IPS-20b (cell line): ENCODE results near the gene HAUS7.

Source experiments
- H3K27ac ChIP-seq: one replicate; pipeline ENCODE4 v1.5.1; 2013; ENCODE audit warnings: low read length
- H3K27me3 ChIP-seq: 2 replicates; pipeline ENCODE4 v1.6.1; 2013; ENCODE audit warnings: mild to moderate bottlenecking, low read length, inconsistent platforms; ENCODE audit not compliant: insufficient read depth
- H3K36me3 ChIP-seq: 2 replicates; pipeline ENCODE4 v1.6.1; 2013; ENCODE audit warnings: low read depth, mild to moderate bottlenecking, inconsistent platforms, low read length, moderate library complexity; ENCODE audit not compliant: insufficient read depth
- H3K4me1 ChIP-seq: 2 replicates; pipeline ENCODE4 v1.6.1; 2013; ENCODE audit warnings: mild to moderate bottlenecking, control low read depth, inconsistent platforms, low read length, moderate library complexity; ENCODE audit not compliant: insufficient read depth
- H3K4me3 ChIP-seq: 2 replicates; pipeline ENCODE4 v1.5.1; 2013; ENCODE audit warnings: mild to moderate bottlenecking, low read length, inconsistent platforms
- H3K9ac ChIP-seq: 2 replicates; pipeline ENCODE4 v1.6.1; 2013; ENCODE audit warnings: low read depth, mild to moderate bottlenecking, inconsistent platforms, low read length, moderate library complexity
- H3K9me3 ChIP-seq: 2 replicates; pipeline ENCODE4 v1.6.1; 2013; ENCODE audit warnings: mild to moderate bottlenecking, low read depth, low read length, inconsistent platforms; ENCODE audit not compliant: insufficient read depth

HAUS7 gene

GRCh38 chrX:153448556-153449367 lies 21.6 kb downstream of the HAUS7 start:
- no peaks in the 10 kb centered on the region for H3K4me1 ChIP-seq
- H3K36me3 ChIP-seq = peaks cover 5% of the 10 kb centered on the region; the same call in 1 of the 2 replicates
- no peak overlapping the region for H3K4me3 ChIP-seq
- no peaks in the 10 kb centered on the region for H3K27me3 ChIP-seq
- no peak overlapping the region for H3K27ac ChIP-seq
- H3K9ac ChIP-seq = no peak overlapping the region
- H3K9me3 ChIP-seq = no peaks in the 10 kb centered on the region

GRCh38 chrX:153447581-153447960 lies 22.8 kb downstream of the HAUS7 start:
- H3K36me3 ChIP-seq = peaks cover 5% of the 10 kb centered on the region; the same call in 1 of the 2 replicates
- no peak overlapping the region for H3K27ac ChIP-seq
- no peaks in the 10 kb centered on the region for H3K4me1 ChIP-seq
- H3K9ac ChIP-seq = no peak overlapping the region
- H3K4me3 ChIP-seq = no peak overlapping the region
- H3K27me3 ChIP-seq = no peaks in the 10 kb centered on the region
- H3K9me3 ChIP-seq = no peaks in the 10 kb centered on the region

- Histone ChIP-seq H3K27me3 (no peaks in the 10 kb centered on the region), H3K27ac (no peak overlapping the region), H3K9ac (no peak overlapping the region)
Measured at GRCh38 chrX:153446950-153447580, 23.3 kb downstream of the HAUS7 start.

GRCh38 chrX:153446636-153446936 lies 23.8 kb downstream of the HAUS7 start:
- Histone ChIP-seq H3K9ac (no peak overlapping the region), H3K9me3 (no peaks in the 10 kb centered on the region), H3K4me1 (no peaks in the 10 kb centered on the region), H3K4me3 (no peak overlapping the region), H3K27ac (no peak overlapping the region), H3K27me3 (no peaks in the 10 kb centered on the region), H3K36me3 (no peaks in the 10 kb centered on the region)

More at GRCh38 chrX:153446950-153447580, 23.3 kb downstream of the HAUS7 start:
- Histone ChIP-seq H3K4me3 (no peak overlapping the region), H3K4me1 (no peaks in the 10 kb centered on the region), H3K36me3 (peaks cover 3% of the 10 kb centered on the region; the same call in 1 of the 2 replicates), H3K9me3 (no peaks in the 10 kb centered on the region)

GRCh38 chrX:153445856-153446635 lies 24.3 kb downstream of the HAUS7 start, which contains the start of gene TREX2:
TREX2 (minus strand) TSS chrX:153446056; CDS start chrX:153445430, 626 bp downstream.
- no peak within 1 kb of the TSS for H3K27ac ChIP-seq
- no peak within 1 kb of the TSS for H3K4me3 ChIP-seq
- H3K4me1 ChIP-seq = no peaks in the 10 kb centered on the region
- H3K9me3 ChIP-seq = no peaks in the 10 kb centered on the region
- H3K9ac ChIP-seq = no peak within 1 kb of the TSS
- no peaks in the 10 kb centered on the region for H3K27me3 ChIP-seq
- H3K36me3 ChIP-seq = no peaks in the 10 kb centered on the region

- Histone ChIP-seq H3K4me1 (no peaks in the 10 kb centered on the region), H3K9me3 (no peaks in the 10 kb centered on the region), H3K27me3 (no peaks in the 10 kb centered on the region), H3K4me3 (no peak overlapping the region), H3K9ac (no peak overlapping the region), H3K27ac (no peak overlapping the region), H3K36me3 (no peaks in the 10 kb centered on the region)
Measured at GRCh38 chrX:153445106-153445855, 25.1 kb downstream of the HAUS7 start.

GRCh38 chrX:153444333-153445011 lies 25.9 kb downstream of the HAUS7 start:
- H3K4me1 ChIP-seq = no peaks in the 10 kb centered on the region
- no peaks in the 10 kb centered on the region for H3K9me3 ChIP-seq
- no peak overlapping the region for H3K27ac ChIP-seq
- H3K27me3 ChIP-seq = no peaks in the 10 kb centered on the region
- H3K9ac ChIP-seq = no peak overlapping the region
- H3K4me3 ChIP-seq = no peak overlapping the region
- H3K36me3 ChIP-seq = no peaks in the 10 kb centered on the region

GRCh38 chrX:153443476-153444332 lies 26.7 kb downstream of the HAUS7 start:
- Histone ChIP-seq H3K9me3 (no peaks in the 10 kb centered on the region), H3K4me1 (no peaks in the 10 kb centered on the region), H3K27ac (no peak overlapping the region), H3K36me3 (no peaks in the 10 kb centered on the region), H3K4me3 (no peak overlapping the region), H3K27me3 (no peaks in the 10 kb centered on the region), H3K9ac (no peak overlapping the region)

- Histone ChIP-seq H3K36me3 (no peaks in the 10 kb centered on the region), H3K27ac (no peak overlapping the region), H3K4me1 (no peaks in the 10 kb centered on the region), H3K9me3 (no peaks in the 10 kb centered on the region), H3K9ac (no peak overlapping the region), H3K4me3 (no peak overlapping the region), H3K27me3 (no peaks in the 10 kb centered on the region)
Measured at GRCh38 chrX:153442463-153442862, 27.9 kb downstream of the HAUS7 start.

GRCh38 chrX:153441981-153442380 lies 28.4 kb downstream of the HAUS7 start:
- Histone ChIP-seq H3K9ac (no peak overlapping the region), H3K9me3 (no peaks in the 10 kb centered on the region)

More at GRCh38 chrX:153441981-153442380, 28.4 kb downstream of the HAUS7 start:
- Histone ChIP-seq H3K36me3 (no peaks in the 10 kb centered on the region), H3K4me1 (no peaks in the 10 kb centered on the region), H3K4me3 (no peak overlapping the region), H3K27ac (no peak overlapping the region), H3K27me3 (no peaks in the 10 kb centered on the region)
